ENCODE results near the gene ATN1. TPM values are rescaled to one million over a fixed set of nuclear protein-coding genes. Genes with fewer than 3 reads are reported as not detected.
"Not testable (repeated sequence)": the region's sequence is repeated elsewhere in the genome, so short reads cannot be mapped to it uniquely, and the experiment has no call there.

The ATN1 gene
- total and polyA plus RNA-seq, 11 donors, result 38.4 to 82.9 (median 65.6) TPM

DNA sequence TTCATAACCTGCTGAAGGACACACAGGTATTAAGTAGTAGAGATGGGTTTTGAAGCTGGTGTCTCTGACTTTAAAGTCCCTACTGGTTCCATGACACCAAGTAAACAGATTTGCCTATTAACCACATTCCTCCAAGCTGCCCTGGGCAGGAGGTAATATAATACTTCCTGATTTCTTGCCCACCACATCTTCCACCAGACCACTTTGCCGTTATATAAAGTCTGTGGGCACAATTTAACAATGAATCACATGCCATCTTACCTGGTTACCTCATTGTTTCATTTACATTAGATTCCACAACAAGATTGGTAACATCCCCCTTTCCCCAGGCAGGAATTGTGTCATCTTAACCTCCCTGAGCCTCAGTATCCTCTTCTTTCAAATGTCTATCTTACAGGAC is 24.0 kb upstream of the ATN1 start:
- H3K27ac ChIP-seq, result no peak overlapping the region
- no peak overlapping the region for H3K4me3 ChIP-seq
- ATAC-seq (no peak), DNase-seq (no peak)
- WGBS, 4 donors, result 73 to 92% (median 83%) methylated on average over 1 of the region's 1 CpG
- peaks cover 0 to 19% (median 0%) of the 10 kb centered on the region in 9 donors for H3K36me3 ChIP-seq
- intact Hi-C loops (cut with DNase I), result no loop called here
- TF ChIP-seq POLR2A (IDR thresholded peaks at IDR 0.05), result no peak
- TF ChIP-seq, protein P1, sequence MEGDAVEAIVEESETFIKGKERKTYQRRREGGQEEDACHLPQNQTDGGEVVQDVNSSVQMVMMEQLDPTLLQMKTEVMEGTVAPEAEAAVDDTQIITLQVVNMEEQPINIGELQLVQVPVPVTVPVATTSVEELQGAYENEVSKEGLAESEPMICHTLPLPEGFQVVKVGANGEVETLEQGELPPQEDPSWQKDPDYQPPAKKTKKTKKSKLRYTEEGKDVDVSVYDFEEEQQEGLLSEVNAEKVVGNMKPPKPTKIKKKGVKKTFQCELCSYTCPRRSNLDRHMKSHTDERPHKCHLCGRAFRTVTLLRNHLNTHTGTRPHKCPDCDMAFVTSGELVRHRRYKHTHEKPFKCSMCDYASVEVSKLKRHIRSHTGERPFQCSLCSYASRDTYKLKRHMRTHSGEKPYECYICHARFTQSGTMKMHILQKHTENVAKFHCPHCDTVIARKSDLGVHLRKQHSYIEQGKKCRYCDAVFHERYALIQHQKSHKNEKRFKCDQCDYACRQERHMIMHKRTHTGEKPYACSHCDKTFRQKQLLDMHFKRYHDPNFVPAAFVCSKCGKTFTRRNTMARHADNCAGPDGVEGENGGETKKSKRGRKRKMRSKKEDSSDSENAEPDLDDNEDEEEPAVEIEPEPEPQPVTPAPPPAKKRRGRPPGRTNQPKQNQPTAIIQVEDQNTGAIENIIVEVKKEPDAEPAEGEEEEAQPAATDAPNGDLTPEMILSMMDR (IDR thresholded peaks at IDR 0.05), result no peak
- no peaks in the 10 kb centered on the region for H3K9me3 ChIP-seq
- peaks cover 0 to 24% (median 11%) of the 10 kb centered on the region in 12 donors for H3K4me1 ChIP-seq
- H3K27me3 ChIP-seq, result no peaks in the 10 kb centered on the region

DNA sequence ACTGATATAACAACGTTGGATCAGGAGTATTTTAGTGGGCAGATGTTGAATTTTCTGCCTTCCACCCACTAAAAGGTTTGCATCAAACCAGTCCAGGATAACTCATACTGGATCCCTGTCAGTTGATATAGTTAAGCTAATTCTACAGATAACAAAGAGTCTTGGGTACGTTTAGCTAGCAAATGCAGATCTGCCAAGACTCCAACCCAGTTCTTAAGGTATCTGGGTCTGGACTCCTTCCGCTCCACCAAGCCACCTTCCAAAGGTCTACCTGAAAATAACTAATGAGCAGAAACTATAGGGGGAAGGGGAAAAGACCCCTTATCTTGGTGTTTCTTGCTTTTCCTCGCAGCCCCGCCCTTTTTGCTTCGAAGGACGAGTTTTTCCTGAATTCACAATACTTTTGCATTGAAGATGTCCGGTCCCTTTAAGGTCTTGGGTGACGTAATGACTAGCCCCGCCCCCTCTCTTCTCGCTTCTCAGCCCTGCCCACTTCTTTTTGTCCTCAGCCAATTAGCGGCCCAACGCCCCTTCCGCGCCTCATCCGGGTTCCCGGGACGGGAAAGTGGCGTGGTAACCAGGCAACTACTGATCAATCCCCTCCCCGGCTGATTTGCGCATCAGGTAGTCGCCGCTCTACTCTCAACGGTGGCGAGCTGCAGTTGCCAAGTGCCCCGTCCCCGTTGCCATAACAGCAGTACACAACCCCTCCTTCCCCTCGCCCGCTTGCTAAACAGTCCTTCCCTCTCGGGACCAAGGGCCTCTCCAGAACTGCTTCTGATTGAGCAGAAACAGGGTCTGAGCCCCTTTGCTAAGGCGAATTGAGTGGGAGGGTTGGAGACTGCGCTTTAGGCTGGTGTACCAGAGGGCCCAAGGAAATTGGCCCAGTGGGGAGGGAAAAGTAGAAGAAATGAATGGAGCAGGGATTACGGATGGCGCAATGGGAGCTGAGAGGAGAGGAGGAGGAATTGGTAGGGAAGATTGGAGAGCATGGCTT is 23.2 kb upstream of the ATN1 start, which contains the start of gene LRRC23:
Gene LRRC23 (plus strand): TSS at position 543 of the 997 bp plus-strand sequence. CDS start 812 bp downstream, outside the sequence.
- intact Hi-C loops (cut with DNase I), result no loop called here
- 5% methylated on average over 34 of the region's 34 CpGs for WGBS, 4 donors

DNA sequence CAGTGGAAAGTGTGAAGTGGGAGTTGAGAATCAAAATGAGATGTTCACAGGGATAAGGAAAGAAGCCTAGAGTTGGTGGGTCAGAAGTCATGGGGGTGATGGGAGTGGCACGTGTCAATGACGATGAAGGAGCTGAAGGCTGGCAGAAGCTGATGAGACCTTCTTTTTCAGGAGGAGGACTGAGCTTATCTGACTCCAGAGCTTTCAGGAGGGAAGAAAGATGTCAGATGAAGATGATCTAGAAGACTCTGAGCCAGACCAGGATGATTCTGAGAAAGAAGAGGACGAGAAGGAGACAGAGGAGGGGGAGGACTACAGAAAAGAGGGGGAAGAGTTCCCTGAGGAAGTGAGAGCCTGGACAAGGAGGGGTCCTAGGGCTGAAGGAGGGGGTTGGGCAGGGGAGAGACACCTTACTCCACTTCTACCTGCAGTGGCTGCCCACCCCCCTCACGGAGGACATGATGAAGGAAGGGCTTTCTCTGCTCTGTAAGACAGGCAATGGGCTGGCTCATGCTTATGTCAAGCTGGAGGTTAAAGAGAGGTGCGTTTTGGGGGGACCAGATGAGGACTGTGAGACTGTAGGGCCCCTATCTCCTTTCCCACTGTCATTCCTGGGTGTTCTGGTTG is 22.2 kb upstream of the ATN1 start:
- WGBS, 4 donors, result 55 to 72% (median 69%) methylated on average over 5 of the region's 5 CpGs
- peak overlapping the region in 10 of 12 donors; percentile 61 to 79 (median 70) for H3K4me3 ChIP-seq
- TF ChIP-seq, protein P1 (IDR thresholded peaks at IDR 0.05), result no peak
- no peak for TF ChIP-seq POLR2A (IDR thresholded peaks at IDR 0.05)
- DNase-seq (no peak), ATAC-seq (no peak)
- intact Hi-C loops (cut with DNase I), result no loop called here
- H3K27ac ChIP-seq, result peak overlapping the region in 6 of 12 donors; percentile 73 to 84 (median 80)
- H3K36me3 ChIP-seq, result peaks cover 0 to 19% (median 0%) of the 10 kb centered on the region in 9 donors
- H3K9me3 ChIP-seq, result no peaks in the 10 kb centered on the region
- H3K27me3 ChIP-seq, result no peaks in the 10 kb centered on the region
- peaks cover 0 to 14% (median 8%) of the 10 kb centered on the region in 12 donors for H3K4me1 ChIP-seq

More for the DNA sequence above, 23.2 kb upstream of the ATN1 start, which contains the start of gene LRRC23:
- Histone ChIP-seq H3K27me3 (no peaks in the 10 kb centered on the region), H3K4me1 (peaks cover 0 to 20% (median 10%) of the 10 kb centered on the region in 12 donors), H3K27ac (peak within 1 kb of the TSS in 11 of 12 donors; percentile 63 to 84 (median 77)), H3K36me3 (peaks cover 0 to 19% (median 0%) of the 10 kb centered on the region in 9 donors), H3K4me3 (peak within 1 kb of the TSS; percentile 32 to 79 (median 68)), H3K9me3 (no peaks in the 10 kb centered on the region)
- DNase-seq (peak; percentile 96 to 98 (median 97)), ATAC-seq (peak; percentile 95 to 98 (median 97))
- TF ChIP-seq, protein P1 (IDR thresholded peaks at IDR 0.05), result no peak
- peak in 1 of 2 donors; percentile 61 for TF ChIP-seq POLR2A (IDR thresholded peaks at IDR 0.05)

DNA sequence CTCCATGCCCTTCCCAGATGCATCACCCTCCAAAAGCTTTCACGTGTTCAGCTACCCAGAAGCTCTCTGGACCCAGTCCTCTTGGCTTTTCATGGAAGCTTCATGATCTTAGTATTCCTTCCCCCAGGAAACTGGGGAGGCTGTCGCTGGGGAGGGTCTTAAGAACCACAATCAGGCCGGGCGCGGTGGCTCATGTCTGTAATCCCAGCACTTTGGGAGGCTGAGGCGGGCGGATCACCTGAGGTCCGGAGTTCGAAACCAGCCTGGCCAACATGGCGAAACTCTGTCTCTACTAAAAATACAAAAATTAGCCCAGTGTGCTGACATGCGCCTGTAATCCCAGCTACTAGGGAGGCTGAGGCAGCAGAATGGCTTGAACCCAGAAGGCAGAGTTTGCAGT is 19.6 kb upstream of the ATN1 start:
- H3K27me3 ChIP-seq; DNase-seq; ATAC-seq; intact Hi-C loops (cut with DNase I); H3K27ac ChIP-seq; H3K9me3 ChIP-seq; H3K4me3 ChIP-seq: not testable (repeated sequence)
- Histone ChIP-seq H3K4me1 (peaks cover 0 to 14% (median 8%) of the 10 kb centered on the region in 12 donors), H3K36me3 (peaks cover 0 to 19% (median 0%) of the 10 kb centered on the region in 9 donors)
- WGBS, 4 donors, result 95 to 98% (median 96%) methylated on average over 7 to 11 of the region's 11 CpGs

All from heart left ventricle (tissue), 16 donors.